ENCODE results near the gene DHDH.

The DHDH gene

DNA sequence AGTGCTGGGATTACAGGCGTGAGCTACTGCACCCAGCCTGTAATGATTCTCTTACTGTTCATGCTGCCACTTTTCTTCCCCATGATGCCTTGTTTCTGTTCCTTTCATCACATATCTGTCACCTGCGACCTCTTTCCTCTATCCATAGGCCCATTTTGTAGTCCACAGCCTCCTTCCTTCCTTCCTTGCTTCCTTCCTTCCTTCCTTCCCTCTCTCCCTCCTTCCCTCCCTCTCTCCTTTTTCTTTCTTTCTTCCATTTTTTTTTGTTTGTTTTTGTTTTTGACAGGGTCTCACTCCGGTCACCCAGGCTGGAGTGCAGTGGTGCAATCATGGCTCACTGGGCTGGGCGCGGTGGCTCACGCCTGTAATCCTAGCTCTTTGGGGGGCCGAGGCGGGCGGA is 55.4 kb downstream of the DHDH start:
- Histone ChIP-seq H3K4me3 (ENCODE audit: low read length) (no peak overlapping the region), H3K27me3 (ENCODE audit: control insufficient read depth, low read length) (no peaks in the 10 kb centered on the region), H3K36me3 (ENCODE audit: control insufficient read depth, low read length) (peaks cover 25% of the 10 kb centered on the region), H3K79me2 (ENCODE audit: control insufficient read depth, low read length) (peaks cover 22% of the 10 kb centered on the region), H4K20me1 (ENCODE audit: control insufficient read depth, insufficient read depth, low read depth, low read length) (no peaks in the 10 kb centered on the region), H3K4me2 (ENCODE audit: low read length) (no peak overlapping the region), H3F3A (ENCODE audit: control insufficient read depth, insufficient read depth) (no peaks in the 10 kb centered on the region), H3K27ac (ENCODE audit: low read depth, low read length) (no peak overlapping the region), H3K4me1 (ENCODE audit: control insufficient read depth, low read length) (peaks cover 8% of the 10 kb centered on the region), H3K9me3 (ENCODE audit: control insufficient read depth, insufficient read depth, low read length) (no peaks in the 10 kb centered on the region), H3K9me2 (replicated peaks; ENCODE audit: control insufficient read depth, low read length) (no peaks in the 10 kb centered on the region)
- TF ChIP-seq, protein P1, sequence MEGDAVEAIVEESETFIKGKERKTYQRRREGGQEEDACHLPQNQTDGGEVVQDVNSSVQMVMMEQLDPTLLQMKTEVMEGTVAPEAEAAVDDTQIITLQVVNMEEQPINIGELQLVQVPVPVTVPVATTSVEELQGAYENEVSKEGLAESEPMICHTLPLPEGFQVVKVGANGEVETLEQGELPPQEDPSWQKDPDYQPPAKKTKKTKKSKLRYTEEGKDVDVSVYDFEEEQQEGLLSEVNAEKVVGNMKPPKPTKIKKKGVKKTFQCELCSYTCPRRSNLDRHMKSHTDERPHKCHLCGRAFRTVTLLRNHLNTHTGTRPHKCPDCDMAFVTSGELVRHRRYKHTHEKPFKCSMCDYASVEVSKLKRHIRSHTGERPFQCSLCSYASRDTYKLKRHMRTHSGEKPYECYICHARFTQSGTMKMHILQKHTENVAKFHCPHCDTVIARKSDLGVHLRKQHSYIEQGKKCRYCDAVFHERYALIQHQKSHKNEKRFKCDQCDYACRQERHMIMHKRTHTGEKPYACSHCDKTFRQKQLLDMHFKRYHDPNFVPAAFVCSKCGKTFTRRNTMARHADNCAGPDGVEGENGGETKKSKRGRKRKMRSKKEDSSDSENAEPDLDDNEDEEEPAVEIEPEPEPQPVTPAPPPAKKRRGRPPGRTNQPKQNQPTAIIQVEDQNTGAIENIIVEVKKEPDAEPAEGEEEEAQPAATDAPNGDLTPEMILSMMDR (IDR thresholded peaks at IDR 0.05; ENCODE audit: low read depth, low read length, poor library complexity, severe bottlenecking): no peak
- TF ChIP-seq EZH2phosphoT487 (IDR thresholded peaks at IDR 0.05; ENCODE audit: borderline replicate concordance, low read length): no peak

DNA sequence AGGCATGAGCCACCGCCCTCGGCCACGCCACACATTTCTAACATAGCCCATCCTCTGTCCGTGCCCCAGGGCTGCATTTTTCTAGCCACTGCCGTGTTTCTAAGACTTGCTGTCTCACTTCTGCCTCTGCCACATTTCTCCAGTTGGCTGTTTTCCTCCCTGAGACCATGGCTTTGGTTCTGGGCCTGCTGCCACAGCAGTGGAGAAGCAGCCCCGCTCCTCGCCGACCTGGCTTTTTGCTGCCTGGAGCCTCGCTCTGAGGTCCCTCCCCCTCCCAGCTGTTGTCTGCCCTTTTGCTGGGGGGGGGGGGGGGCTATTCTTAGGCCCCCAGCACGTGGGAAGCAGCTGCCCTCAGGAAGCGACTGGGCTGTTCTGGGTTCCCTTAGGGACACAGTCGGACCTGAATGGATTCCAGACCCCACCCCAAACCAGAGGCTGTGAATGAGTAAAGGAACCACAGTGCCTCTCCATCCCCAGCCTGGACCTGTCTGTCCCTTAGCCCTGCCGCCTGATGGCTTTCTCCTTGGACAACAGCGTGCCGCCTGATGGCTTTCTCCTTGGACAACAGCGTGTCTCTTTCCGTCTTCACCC is 56.3 kb downstream of the DHDH start:
- Histone ChIP-seq H3K4me1 (ENCODE audit: control insufficient read depth, low read length) (peaks cover 13% of the 10 kb centered on the region), H3K36me3 (ENCODE audit: control insufficient read depth, low read length) (peaks cover 32% of the 10 kb centered on the region), H4K20me1 (ENCODE audit: control insufficient read depth, insufficient read depth, low read depth, low read length) (no peaks in the 10 kb centered on the region), H3K27me3 (ENCODE audit: control insufficient read depth, low read length) (no peaks in the 10 kb centered on the region), H3K4me2 (ENCODE audit: low read length) (no peak overlapping the region), H3K27ac (ENCODE audit: low read depth, low read length) (no peak overlapping the region), H3K9me2 (replicated peaks; ENCODE audit: control insufficient read depth, low read length) (no peaks in the 10 kb centered on the region), H3K79me2 (ENCODE audit: control insufficient read depth, low read length) (peaks cover 31% of the 10 kb centered on the region), H3F3A (ENCODE audit: control insufficient read depth, insufficient read depth) (no peaks in the 10 kb centered on the region), H3K9me3 (ENCODE audit: control insufficient read depth, insufficient read depth, low read length) (no peaks in the 10 kb centered on the region), H3K4me3 (ENCODE audit: low read length) (no peak overlapping the region)
- TF ChIP-seq EZH2phosphoT487 (IDR thresholded peaks at IDR 0.05; ENCODE audit: borderline replicate concordance, low read length): no peak
- TF ChIP-seq, protein P1 (IDR thresholded peaks at IDR 0.05; ENCODE audit: low read depth, low read length, poor library complexity, severe bottlenecking): no peak

DNA sequence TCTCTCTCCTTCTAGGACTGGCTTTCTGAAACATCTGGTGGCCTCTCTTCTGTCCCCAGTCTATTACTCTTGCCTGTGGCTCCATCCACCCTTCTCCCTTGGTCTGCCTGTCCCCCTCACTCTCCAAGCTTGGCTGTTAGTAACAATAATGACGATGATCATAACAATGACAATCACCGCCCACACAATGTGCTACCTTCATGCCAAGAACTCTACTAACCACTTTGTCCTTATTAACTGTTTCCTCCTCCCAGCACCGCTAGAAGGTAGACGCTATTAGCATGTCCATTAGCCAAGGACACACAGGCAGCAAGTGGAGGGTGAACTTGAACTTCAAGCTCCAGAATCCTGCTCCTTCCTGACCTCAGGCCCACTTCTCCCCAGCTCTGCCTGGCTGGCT is 56.9 kb downstream of the DHDH start:
- peaks cover 32% of the 10 kb centered on the region for H3K36me3 ChIP-seq (ENCODE audit: control insufficient read depth, low read length)

More for the DNA sequence above, 56.9 kb downstream of the DHDH start:
- no peaks in the 10 kb centered on the region for H3K9me3 ChIP-seq (ENCODE audit: control insufficient read depth, insufficient read depth, low read length)
- H4K20me1 ChIP-seq (ENCODE audit: control insufficient read depth, insufficient read depth, low read depth, low read length): no peaks in the 10 kb centered on the region
- H3K4me2 ChIP-seq (ENCODE audit: low read length): no peak overlapping the region
- no peaks in the 10 kb centered on the region for H3K9me2 ChIP-seq (replicated peaks; ENCODE audit: control insufficient read depth, low read length)
- no peak overlapping the region for H3K4me3 ChIP-seq (ENCODE audit: low read length)
- H3K79me2 ChIP-seq (ENCODE audit: control insufficient read depth, low read length): peaks cover 37% of the 10 kb centered on the region
- peaks cover 19% of the 10 kb centered on the region for H3K4me1 ChIP-seq (ENCODE audit: control insufficient read depth, low read length)
- TF ChIP-seq, protein P1 (IDR thresholded peaks at IDR 0.05; ENCODE audit: low read depth, low read length, poor library complexity, severe bottlenecking): no peak
- no peak overlapping the region for H3K27ac ChIP-seq (ENCODE audit: low read depth, low read length)
- H3K27me3 ChIP-seq (ENCODE audit: control insufficient read depth, low read length): no peaks in the 10 kb centered on the region
- H3F3A ChIP-seq (ENCODE audit: control insufficient read depth, insufficient read depth): no peaks in the 10 kb centered on the region

Data from DOHH2 (cell line).